GM12865 (cell line): ENCODE results near the gene DAB1.

Source experiments
- DNase-seq: peaks from one replicate; pipeline ENCODE4 v3.0.0; 2010; ENCODE audit warnings: low read depth
- H3K4me3 ChIP-seq: 2 replicates; pipeline ENCODE4 v1.5.1; 2011; ENCODE audit warnings: mild to moderate bottlenecking, low read depth, low read length, control low read depth
- CTCF ChIP-seq: IDR thresholded peaks from 2 replicates; pipeline ENCODE4 v1.5.1; 2011; ENCODE audit warnings: low read length, control low read depth, low read depth, inconsistent platforms; ENCODE audit not compliant: insufficient read depth; ENCODE audit errors: missing control alignments

Gene DAB1

GRCh38 chr1:57276918-57277317, 146.9 kb downstream of the DAB1 start:
- no peak overlapping the region for H3K4me3 ChIP-seq
- no peak for TF ChIP-seq CTCF
- DNase-seq = no peak

GRCh38 chr1:57272601-57273000, 151.3 kb downstream of the DAB1 start:
- DNase-seq = no peak
- no peak for TF ChIP-seq CTCF
- H3K4me3 ChIP-seq = no peak overlapping the region

- no peak overlapping the region for H3K4me3 ChIP-seq
- no peak for DNase-seq
- no peak for TF ChIP-seq CTCF
These were observed 151.7 kb downstream of the DAB1 start for GRCh38 chr1:57272150-57272549.

GRCh38 chr1:57270927-57271698, 152.7 kb downstream of the DAB1 start:
- DNase-seq = no peak
- no peak for TF ChIP-seq CTCF

GRCh38 chr1:57269630-57270225, 154.1 kb downstream of the DAB1 start:
- TF ChIP-seq CTCF = no peak
- no peak overlapping the region for H3K4me3 ChIP-seq
- no peak for DNase-seq

More at GRCh38 chr1:57270927-57271698, 152.7 kb downstream of the DAB1 start:
- no peak overlapping the region for H3K4me3 ChIP-seq

- no peak overlapping the region for H3K4me3 ChIP-seq
- no peak for DNase-seq
- no peak for TF ChIP-seq CTCF
These were observed 158.8 kb downstream of the DAB1 start for GRCh38 chr1:57265104-57265503.
